Esophagus muscularis mucosa (tissue), 3 donors: ENCODE data around the gene PLK1.

Experiments used
- POLR2A ChIP-seq: fragments of 450-650 bp; IDR thresholded peaks from one replicate; pipeline ENCODE4 v1.6.1; 2017; ENCODE audit warnings: antibody characterized with exemption, moderate library complexity, mild to moderate bottlenecking, low read depth
- TF ChIP-seq, protein P1 (sequence below), 3 experiments: fragments of 200-600 bp in 2 of 3; fragments of 450-650 bp in 1 of 3; sonication (generic) in 2 of 3; IDR thresholded peaks; one replicate each; pipeline ENCODE4 v1.5.1; 2017 to 2019; ENCODE audit warnings: antibody characterized with exemption in 3 of 3, mild to moderate bottlenecking in 2 of 3, moderate library complexity in 1 of 3

DNA sequence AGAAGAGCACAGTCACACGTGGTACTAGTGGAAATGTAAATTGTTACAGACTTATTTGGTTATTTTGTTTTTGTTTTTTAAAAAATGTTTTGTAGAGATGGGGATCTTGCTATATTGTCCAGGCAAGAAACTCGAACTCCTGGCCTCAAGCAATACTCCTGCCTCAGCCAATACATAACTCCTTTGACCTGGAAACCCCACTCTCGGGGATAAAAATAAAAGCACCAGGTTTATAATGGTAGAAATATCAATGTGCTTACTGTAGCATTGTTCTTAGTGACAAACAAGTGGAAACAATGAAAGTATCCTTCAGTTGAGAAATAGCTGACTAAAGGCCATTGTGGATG, 46.1 kb downstream of the PLK1 start:
- TF ChIP-seq, protein P1, sequence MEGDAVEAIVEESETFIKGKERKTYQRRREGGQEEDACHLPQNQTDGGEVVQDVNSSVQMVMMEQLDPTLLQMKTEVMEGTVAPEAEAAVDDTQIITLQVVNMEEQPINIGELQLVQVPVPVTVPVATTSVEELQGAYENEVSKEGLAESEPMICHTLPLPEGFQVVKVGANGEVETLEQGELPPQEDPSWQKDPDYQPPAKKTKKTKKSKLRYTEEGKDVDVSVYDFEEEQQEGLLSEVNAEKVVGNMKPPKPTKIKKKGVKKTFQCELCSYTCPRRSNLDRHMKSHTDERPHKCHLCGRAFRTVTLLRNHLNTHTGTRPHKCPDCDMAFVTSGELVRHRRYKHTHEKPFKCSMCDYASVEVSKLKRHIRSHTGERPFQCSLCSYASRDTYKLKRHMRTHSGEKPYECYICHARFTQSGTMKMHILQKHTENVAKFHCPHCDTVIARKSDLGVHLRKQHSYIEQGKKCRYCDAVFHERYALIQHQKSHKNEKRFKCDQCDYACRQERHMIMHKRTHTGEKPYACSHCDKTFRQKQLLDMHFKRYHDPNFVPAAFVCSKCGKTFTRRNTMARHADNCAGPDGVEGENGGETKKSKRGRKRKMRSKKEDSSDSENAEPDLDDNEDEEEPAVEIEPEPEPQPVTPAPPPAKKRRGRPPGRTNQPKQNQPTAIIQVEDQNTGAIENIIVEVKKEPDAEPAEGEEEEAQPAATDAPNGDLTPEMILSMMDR (IDR thresholded peaks at IDR 0.05): no peak
- TF ChIP-seq POLR2A: no peak
